ENCODE measurements around the gene ZNF107. TPM values are rescaled to one million over a fixed set of nuclear protein-coding genes. Genes with fewer than 3 reads are reported as not detected.
"Not testable (repeated sequence)": the region's sequence is repeated elsewhere in the genome, so short reads cannot be mapped to it uniquely, and the experiment has no call there.

ZNF107 gene
- total RNA-seq, 2 experiments from 2014 or later, result 13.5 to 14.3 TPM

DNA sequence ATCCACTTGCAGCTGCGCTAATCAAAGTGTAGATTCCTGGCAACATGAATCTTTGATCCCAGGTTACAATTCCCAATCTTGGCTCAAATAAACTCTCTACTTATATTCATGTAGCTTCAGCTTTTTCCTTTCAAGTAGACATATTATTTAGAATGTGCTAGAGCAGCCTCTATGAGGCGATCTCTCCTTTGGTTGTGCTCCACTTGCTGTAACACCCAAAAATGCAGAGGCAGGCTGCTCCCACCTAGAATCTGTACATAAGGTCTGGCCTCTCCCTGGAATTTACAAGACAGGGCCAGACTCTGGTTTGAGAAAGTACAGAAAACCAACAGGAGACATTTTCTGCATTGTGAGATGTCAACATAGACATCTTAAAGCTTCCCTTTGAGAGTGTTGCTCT lies 23.1 kb downstream of the ZNF107 start:
- no peak for DNase-seq
- H3K4me1 Mint-ChIP-seq (ENCODE audit: low read depth), result peaks cover 50% of the 10 kb centered on the region
- POLR2A ChIA-PET, result interaction anchor here (1.2 kb wide), 1 partner anchor 19 kb away, joined by 3 read pairs; no protein-coding TSS in a partner anchor
- CTCF ChIA-PET, result no interaction called here
- H3K4me3 Mint-ChIP-seq, result no peak overlapping the region
- H3K9me3 Mint-ChIP-seq, result peaks cover 33% of the 10 kb centered on the region
- intact Hi-C loops (cut with micrococcal nuclease), result no loop called here
- peaks cover 40% of the 10 kb centered on the region for H3K36me3 Mint-ChIP-seq
- peak overlapping the region; percentile 32 for H3K27ac Mint-ChIP-seq
- no peaks in the 10 kb centered on the region for H3K27me3 Mint-ChIP-seq

DNA sequence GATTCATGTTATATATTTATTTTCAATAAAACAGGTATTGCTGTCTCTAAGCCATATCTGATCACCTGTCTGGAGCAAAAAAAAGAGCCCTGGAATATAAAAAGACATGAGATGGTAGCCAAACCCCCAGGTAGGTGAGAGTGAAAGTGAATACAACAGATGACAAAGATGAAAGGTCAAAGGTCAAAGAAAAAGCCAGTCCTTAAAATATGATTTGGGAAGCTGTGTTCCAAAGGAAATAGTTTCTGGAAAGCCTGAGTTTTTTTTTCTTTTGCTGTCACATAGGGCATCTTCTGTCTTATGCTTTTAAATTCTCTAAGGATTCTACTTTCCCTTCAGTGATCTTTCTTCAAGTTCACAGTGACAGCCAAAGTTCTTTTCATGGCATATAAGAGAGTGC lies 25.9 kb downstream of the ZNF107 start:
- intact Hi-C loops (cut with micrococcal nuclease), result no loop called here

DNA sequence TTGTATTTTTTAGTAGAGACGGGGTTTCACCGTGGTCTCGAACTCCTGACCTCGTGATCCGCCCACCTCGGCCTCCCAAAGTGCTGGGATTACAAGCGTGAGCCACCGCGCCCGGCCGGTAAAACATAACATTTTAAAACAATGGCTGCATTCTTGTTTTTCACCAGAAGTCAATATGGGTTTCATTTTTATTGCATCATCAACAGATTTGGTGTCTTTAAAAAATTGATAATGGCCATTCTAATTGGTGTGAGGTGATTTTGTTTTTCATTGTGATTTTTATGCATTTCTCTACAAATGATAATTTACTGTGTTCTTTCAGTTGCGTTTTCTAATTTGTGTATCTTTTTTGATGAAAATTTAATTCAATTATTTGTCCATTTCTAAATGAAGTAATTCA lies 31.9 kb downstream of the ZNF107 start:
- H3K4me3 Mint-ChIP-seq; CTCF ChIA-PET; POLR2A ChIA-PET; DNase-seq; H3K27ac Mint-ChIP-seq; H3K4me1 Mint-ChIP-seq (ENCODE audit: low read depth); H3K27me3 Mint-ChIP-seq; intact Hi-C loops (cut with micrococcal nuclease): not testable (repeated sequence)
- peaks cover 29% of the 10 kb centered on the region for H3K9me3 Mint-ChIP-seq
- peaks cover 64% of the 10 kb centered on the region for H3K36me3 Mint-ChIP-seq

More for the DNA sequence above, 25.9 kb downstream of the ZNF107 start:
- DNase-seq, result no peak
- H3K4me1 Mint-ChIP-seq (ENCODE audit: low read depth), result peaks cover 24% of the 10 kb centered on the region
- H3K27ac Mint-ChIP-seq, result no peak overlapping the region
- H3K36me3 Mint-ChIP-seq, result peaks cover 62% of the 10 kb centered on the region
- H3K27me3 Mint-ChIP-seq, result no peaks in the 10 kb centered on the region
- CTCF ChIA-PET, result no interaction called here
- H3K9me3 Mint-ChIP-seq, result peaks cover 16% of the 10 kb centered on the region
- POLR2A ChIA-PET, result no interaction called here
- no peak overlapping the region for H3K4me3 Mint-ChIP-seq

DNA sequence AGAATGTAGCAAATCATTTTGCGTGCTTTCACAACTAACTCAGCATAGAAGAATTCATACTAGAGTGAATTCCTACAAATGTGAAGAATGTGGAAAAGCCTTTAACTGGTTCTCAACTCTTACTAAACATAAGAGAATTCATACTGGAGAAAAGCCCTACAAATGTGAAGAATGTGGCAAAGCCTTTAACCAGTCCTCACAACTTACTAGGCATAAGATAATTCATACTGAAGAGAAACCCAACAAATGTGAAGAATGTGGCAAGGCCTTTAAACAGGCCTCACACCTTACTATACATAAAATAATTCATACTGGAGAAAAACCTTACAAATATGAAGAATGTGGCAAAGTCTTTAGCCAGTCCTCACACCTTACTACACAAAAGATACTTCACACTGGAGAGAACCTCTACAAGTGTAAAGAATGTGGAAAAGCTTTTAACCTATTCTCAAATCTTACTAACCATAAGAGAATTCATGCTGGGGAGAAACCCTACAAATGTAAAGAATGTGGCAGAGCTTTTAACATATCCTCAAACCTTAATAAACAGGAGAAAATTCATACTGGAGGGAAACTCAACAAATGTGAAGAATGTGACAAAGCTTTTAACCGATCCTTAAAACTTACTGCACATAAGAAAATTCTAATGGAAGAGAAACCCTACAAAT lies 40.8 kb downstream of the ZNF107 start:
- DNase-seq, result no peak
- intact Hi-C loops (cut with micrococcal nuclease), result no loop called here
- ChIA-PET CTCF (no interaction called here), POLR2A (no interaction called here)
- Mint-ChIP-seq H3K9me3 (peaks cover 63% of the 10 kb centered on the region), H3K4me3 (no peak overlapping the region), H3K36me3 (peaks cover 42% of the 10 kb centered on the region), H3K4me1 (ENCODE audit: low read depth) (no peaks in the 10 kb centered on the region), H3K27ac (no peak overlapping the region), H3K27me3 (no peaks in the 10 kb centered on the region)

DNA sequence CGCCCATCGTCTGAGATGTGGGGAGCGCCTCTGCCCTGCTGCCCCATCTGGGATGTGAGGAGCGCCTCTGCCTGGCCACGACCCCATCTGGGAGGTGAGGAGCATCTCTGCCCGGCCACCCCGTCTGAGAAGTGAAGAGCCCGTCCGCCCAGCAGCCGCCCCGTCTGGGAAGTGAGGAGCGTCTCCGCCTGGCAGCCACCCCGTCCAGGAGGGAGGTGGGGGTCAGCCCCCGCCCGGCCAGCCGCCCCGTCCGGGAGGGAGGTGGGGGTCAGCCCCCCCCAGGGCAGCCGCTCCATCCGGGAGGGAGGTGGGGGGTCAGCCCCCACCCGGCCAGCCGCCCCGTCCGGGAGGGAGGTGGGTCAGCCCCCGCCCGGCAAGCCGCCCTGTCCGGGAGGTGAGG lies 52.0 kb downstream of the ZNF107 start:
- H3K9me3 Mint-ChIP-seq, result peaks cover 54% of the 10 kb centered on the region

DNA sequence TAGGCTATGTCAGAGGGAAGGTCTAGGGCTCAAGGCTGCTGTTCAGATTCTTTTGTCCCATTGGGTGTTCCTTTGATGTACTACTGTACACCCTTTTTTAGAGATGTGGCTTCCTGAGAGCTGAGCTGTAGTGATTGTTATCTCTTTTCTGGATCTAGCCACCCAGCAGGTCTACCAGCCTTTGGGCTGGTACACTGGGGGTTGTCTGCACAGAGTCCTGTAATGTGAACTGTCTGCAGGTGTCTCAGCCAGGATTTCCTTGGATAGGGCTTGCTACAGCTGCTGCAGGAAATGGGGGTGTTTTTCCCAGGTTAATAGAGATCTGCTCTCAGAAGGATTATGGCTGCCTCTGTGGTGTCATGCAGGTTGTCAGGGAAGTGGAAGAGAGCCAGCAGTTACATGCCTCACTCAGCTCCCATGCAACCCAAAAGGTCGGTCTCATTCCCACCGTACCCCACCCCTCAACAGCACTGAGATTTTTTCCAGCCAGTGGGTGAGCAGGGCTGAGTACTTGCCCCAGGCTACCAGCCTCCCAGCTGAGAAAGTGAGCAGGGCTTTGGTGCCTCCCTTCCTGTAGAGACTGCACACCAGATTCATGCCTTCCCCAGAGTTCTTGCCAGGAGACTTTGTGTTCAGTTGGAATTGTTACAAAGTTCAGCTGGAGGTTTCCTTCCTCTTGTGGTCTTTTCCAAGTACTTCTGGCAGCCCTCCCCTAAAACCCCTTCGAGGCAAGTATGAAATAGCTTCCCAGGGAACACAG lies 63.3 kb downstream of the ZNF107 start:
- H3K27me3 Mint-ChIP-seq, result peaks cover 1% of the 10 kb centered on the region
- H3K4me3 Mint-ChIP-seq, result no peak overlapping the region
- peaks cover 48% of the 10 kb centered on the region for H3K9me3 Mint-ChIP-seq
- H3K4me1 Mint-ChIP-seq (ENCODE audit: low read depth), result no peaks in the 10 kb centered on the region
- intact Hi-C loops (cut with micrococcal nuclease), result no loop called here
- H3K36me3 Mint-ChIP-seq, result peaks cover 8% of the 10 kb centered on the region
- ChIA-PET POLR2A (no interaction called here), CTCF (no interaction called here)
- H3K27ac Mint-ChIP-seq, result no peak overlapping the region
- no peak for DNase-seq

More for the DNA sequence above, 52.0 kb downstream of the ZNF107 start:
- POLR2A ChIA-PET; H3K36me3 Mint-ChIP-seq; H3K27me3 Mint-ChIP-seq; DNase-seq; CTCF ChIA-PET; intact Hi-C loops (cut with micrococcal nuclease); H3K4me3 Mint-ChIP-seq; H3K4me1 Mint-ChIP-seq (ENCODE audit: low read depth); H3K27ac Mint-ChIP-seq: not testable (repeated sequence)

DNA sequence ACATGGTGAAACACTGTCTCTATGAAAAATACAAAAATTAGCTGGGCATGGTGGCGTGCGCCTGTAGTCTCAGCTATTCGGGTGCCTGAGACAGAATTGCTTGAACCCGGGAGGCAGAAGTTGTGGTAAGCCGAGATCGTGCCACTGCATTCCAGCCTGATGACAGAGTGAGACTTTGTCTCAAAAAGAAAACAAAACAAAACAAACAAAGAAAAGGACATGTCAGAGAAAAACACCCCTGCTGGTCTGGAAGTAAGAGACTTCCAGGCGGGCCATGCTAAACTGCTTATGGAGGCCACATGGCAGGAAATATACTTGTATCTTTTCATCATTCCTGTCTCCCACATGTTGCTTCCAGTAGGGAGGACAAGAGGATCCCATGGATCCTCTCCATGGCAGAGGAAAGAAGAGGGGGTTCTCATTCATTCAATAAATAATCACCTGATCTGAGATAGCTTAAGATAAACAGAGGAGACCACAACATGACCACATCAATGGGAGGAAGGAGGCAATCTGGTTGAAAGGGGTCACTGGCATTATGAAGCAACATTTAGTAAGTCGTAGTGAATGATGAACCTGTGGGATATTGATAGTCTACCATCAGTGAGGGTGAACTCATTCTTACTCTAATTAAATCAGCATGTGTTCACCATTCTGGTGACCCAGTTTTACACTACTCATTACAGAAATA lies 67.8 kb downstream of the ZNF107 start:
- Mint-ChIP-seq H3K4me1 (ENCODE audit: low read depth) (no peaks in the 10 kb centered on the region), H3K36me3 (no peaks in the 10 kb centered on the region), H3K9me3 (peaks cover 23% of the 10 kb centered on the region), H3K4me3 (no peak overlapping the region), H3K27me3 (no peaks in the 10 kb centered on the region), H3K27ac (no peak overlapping the region)
- no peak for DNase-seq
- intact Hi-C loops (cut with micrococcal nuclease), result no loop called here
- CTCF ChIA-PET, result no interaction called here
- POLR2A ChIA-PET, result no interaction called here

DNA sequence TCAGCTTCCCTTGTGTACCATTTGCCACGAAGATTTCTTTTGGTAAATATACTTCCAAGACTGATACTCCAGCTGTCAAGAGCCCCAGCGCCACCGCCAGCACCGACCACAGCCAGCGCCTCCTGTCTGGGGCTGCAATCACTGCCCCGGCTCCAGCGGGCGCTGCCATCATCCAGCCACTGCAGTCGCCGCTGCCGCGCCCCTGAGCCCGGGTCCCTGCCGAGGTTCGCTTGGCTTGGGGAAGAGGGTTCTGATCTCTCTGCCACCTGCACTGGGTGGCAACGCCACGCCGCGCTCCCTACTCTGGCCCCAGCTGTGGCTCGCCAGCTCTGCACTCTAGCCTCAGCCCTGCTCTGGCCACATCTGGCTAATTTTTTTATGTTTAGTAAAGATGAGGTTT lies 70.6 kb downstream of the ZNF107 start:
- H3K27ac Mint-ChIP-seq, result no peak overlapping the region
- H3K36me3 Mint-ChIP-seq, result no peaks in the 10 kb centered on the region
- H3K27me3 Mint-ChIP-seq, result no peaks in the 10 kb centered on the region
- intact Hi-C loops (cut with micrococcal nuclease), result no loop called here
- CTCF ChIA-PET, result no interaction called here
- no peaks in the 10 kb centered on the region for H3K4me1 Mint-ChIP-seq (ENCODE audit: low read depth)
- H3K9me3 Mint-ChIP-seq, result peaks cover 15% of the 10 kb centered on the region
- H3K4me3 Mint-ChIP-seq, result no peak overlapping the region
- no peak for DNase-seq
- POLR2A ChIA-PET, result no interaction called here

DNA sequence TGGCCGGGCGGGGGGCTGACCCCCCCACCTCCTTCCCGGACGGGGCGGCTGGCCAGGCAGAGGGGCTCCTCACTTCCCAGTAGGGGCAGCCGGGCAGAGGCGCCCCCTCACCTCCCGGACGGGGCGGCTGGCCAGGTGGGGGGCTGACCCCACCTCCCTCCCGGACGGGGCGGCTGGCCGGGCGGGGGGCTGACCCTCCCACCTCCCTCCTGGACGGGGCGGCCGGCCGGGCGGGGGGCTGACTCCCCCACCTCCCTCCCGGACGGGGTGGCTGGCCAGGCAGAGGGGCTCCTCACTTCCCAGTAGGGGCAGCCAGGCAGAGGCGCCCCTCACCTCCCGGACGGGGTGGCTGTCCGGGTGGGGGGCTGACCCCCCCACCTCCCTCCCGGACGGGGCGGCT lies 72.5 kb downstream of the ZNF107 start:
- DNase-seq; H3K27ac Mint-ChIP-seq; POLR2A ChIA-PET; H3K4me1 Mint-ChIP-seq (ENCODE audit: low read depth); H3K36me3 Mint-ChIP-seq; H3K4me3 Mint-ChIP-seq; intact Hi-C loops (cut with micrococcal nuclease); CTCF ChIA-PET; H3K27me3 Mint-ChIP-seq: not testable (repeated sequence)
- H3K9me3 Mint-ChIP-seq, result peaks cover 15% of the 10 kb centered on the region

DNA sequence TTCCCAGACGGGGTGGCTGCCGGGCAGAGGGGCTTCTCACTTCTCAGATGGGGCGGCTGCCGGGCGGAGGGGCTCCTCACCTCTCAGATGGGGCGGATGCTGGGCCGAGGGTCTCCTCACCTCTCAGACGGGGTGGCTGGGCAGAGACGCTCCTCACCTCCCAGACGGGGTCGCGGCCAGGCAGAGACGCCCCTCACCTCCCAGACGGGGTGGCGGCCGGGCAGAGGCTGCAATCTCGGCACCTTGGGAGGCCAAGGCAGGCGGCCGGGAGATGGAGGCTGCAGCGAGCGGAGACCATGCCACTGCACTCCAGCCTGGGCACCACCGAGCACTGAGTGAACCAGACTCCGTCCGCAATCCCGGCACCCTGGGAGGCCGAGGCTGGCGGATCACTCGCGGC lies 73.0 kb downstream of the ZNF107 start:
- H3K4me3 Mint-ChIP-seq; CTCF ChIA-PET; intact Hi-C loops (cut with micrococcal nuclease); POLR2A ChIA-PET; DNase-seq; H3K27me3 Mint-ChIP-seq; H3K4me1 Mint-ChIP-seq (ENCODE audit: low read depth); H3K27ac Mint-ChIP-seq; H3K36me3 Mint-ChIP-seq: not testable (repeated sequence)
- H3K9me3 Mint-ChIP-seq, result peaks cover 15% of the 10 kb centered on the region

DNA sequence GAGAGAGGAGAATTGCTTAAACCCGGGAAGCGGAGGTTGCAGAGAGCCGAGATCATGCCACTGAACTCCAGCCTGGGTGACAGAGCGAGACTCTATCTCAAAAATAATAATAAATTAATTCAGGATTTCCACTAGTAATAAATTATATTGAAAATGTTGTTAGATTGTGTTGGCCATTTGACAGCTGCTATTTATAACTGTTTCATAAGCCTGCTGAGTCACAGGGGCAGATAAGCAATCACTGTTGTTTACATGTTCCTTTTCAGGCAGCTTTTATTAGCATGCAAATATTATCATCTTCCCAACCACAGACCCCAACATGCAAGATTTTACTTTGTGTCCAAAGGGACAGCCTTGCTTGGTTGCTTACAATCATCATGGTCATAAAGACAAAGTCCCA lies 78.7 kb downstream of the ZNF107 start:
- H3K27ac Mint-ChIP-seq, result no peak overlapping the region
- intact Hi-C loops (cut with micrococcal nuclease), result no loop called here
- no peak for DNase-seq
- H3K27me3 Mint-ChIP-seq, result no peaks in the 10 kb centered on the region
- ChIA-PET POLR2A (no interaction called here), CTCF (no interaction called here)
- H3K9me3 Mint-ChIP-seq, result peaks cover 20% of the 10 kb centered on the region
- H3K4me3 Mint-ChIP-seq, result no peak overlapping the region
- H3K4me1 Mint-ChIP-seq (ENCODE audit: low read depth), result no peaks in the 10 kb centered on the region
- no peaks in the 10 kb centered on the region for H3K36me3 Mint-ChIP-seq

DNA sequence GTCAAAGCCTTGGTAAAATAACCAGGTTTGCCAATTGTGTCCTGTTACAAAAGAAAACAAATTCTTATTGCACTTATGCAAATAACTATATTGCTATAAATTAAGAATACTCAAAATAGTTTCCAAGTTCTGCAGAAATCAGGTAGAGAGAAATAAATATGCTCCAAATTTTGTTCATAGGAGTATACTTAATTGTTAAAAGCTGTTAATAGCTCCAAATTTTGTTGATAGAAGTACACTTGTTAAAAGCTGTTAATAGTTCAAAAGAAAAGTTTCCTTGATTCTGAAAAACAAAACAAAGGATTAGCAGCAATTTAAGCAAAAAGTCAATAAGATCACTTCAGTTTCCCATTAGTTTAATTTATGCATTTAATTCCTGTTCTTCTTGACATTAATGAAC lies 81.9 kb downstream of the ZNF107 start:
- CTCF ChIA-PET, result no interaction called here
- H3K36me3 Mint-ChIP-seq, result no peaks in the 10 kb centered on the region

DNA sequence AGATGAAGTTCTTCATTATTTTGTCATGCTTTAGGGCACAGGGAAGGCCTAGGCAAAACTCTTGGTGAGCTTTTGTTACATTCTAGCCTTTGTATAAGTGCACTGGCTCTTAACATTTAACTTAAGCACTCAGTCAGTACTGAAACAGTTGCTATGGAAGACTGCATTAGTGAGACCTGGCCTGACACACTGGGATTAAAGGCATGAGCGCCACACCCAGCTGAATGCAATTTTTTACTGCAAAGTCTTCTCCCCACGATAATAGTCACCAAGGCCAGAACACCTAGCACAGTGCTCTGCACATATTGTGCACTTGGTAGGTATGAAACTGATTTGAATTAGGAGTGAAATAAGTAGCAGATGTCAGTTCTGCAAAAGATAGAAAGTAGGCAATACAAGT lies 87.1 kb downstream of the ZNF107 start:
- ChIA-PET CTCF (no interaction called here), POLR2A (no interaction called here)
- no peak for DNase-seq
- H3K9me3 Mint-ChIP-seq, result peaks cover 6% of the 10 kb centered on the region
- no peaks in the 10 kb centered on the region for H3K36me3 Mint-ChIP-seq
- H3K4me3 Mint-ChIP-seq, result no peak overlapping the region
- H3K27ac Mint-ChIP-seq, result no peak overlapping the region
- intact Hi-C loops (cut with micrococcal nuclease), result no loop called here
- no peaks in the 10 kb centered on the region for H3K27me3 Mint-ChIP-seq
- H3K4me1 Mint-ChIP-seq (ENCODE audit: low read depth), result no peaks in the 10 kb centered on the region

More for the DNA sequence above, 81.9 kb downstream of the ZNF107 start:
- Mint-ChIP-seq H3K4me1 (ENCODE audit: low read depth) (no peaks in the 10 kb centered on the region), H3K4me3 (no peak overlapping the region), H3K27ac (no peak overlapping the region), H3K27me3 (no peaks in the 10 kb centered on the region), H3K9me3 (peaks cover 18% of the 10 kb centered on the region)
- POLR2A ChIA-PET, result no interaction called here
- no peak for DNase-seq
- intact Hi-C loops (cut with micrococcal nuclease), result no loop called here

All from activated CD4-positive, alpha-beta memory T cell treated with anti-CD3 and anti-CD28 coated beads for 36 hours (primary cell).